AG09309 (cell line): Measurements from ENCODE around the gene TUBB1.

Source experiments
- DNase-seq: peaks from one replicate; pipeline ENCODE4 v3.0.0-alpha.2; 2010; ENCODE audit warnings: low read depth
- H3K4me3 ChIP-seq: 2 replicates; pipeline ENCODE4 v1.5.1; 2011; ENCODE audit warnings: mild to moderate bottlenecking, low read depth, low read length, moderate library complexity; ENCODE audit not compliant: control insufficient read depth
- CTCF ChIP-seq: IDR thresholded peaks from 2 replicates; pipeline ENCODE4 v1.5.1; 2011; ENCODE audit warnings: mild to moderate bottlenecking, low read depth, low read length, inconsistent platforms; ENCODE audit not compliant: insufficient read depth, control insufficient read depth; ENCODE audit errors: missing control alignments

TUBB1 gene

GRCh38 chr20:59022754-59023153 is 3.5 kb downstream of the TUBB1 start:
- TF ChIP-seq CTCF = no peak
- DNase-seq = no peak
- H3K4me3 ChIP-seq = no peak overlapping the region

- no peak for TF ChIP-seq CTCF
- H3K4me3 ChIP-seq = no peak overlapping the region
- no peak for DNase-seq
These were observed 4.4 kb downstream of the TUBB1 start for GRCh38 chr20:59023616-59024015.

- TF ChIP-seq CTCF = no peak
- no peak for DNase-seq
- no peak overlapping the region for H3K4me3 ChIP-seq
These were observed 4.9 kb downstream of the TUBB1 start for GRCh38 chr20:59024111-59024530.

GRCh38 chr20:59025086-59025485 is 5.9 kb downstream of the TUBB1 start:
- no peak for DNase-seq
- H3K4me3 ChIP-seq = no peak overlapping the region
- TF ChIP-seq CTCF = no peak

- TF ChIP-seq CTCF = no peak
- H3K4me3 ChIP-seq = no peak overlapping the region
- DNase-seq = no peak
These were observed 6.3 kb downstream of the TUBB1 start for GRCh38 chr20:59025511-59025910.

- no peak overlapping the region for H3K4me3 ChIP-seq
- DNase-seq = no peak
- no peak for TF ChIP-seq CTCF
These were observed 7.9 kb downstream of the TUBB1 start for GRCh38 chr20:59026904-59027740.
